PC-3 (cell line): Measurements from ENCODE around the gene MARK2. TPM values are rescaled to one million over a fixed set of nuclear protein-coding genes. Genes with fewer than 3 reads are reported as not detected.

Source experiments
- ATAC-seq: fragments of 200-7000 bp; cut with Tn5 transposase; 2 replicates; pipeline ENCODE4 v1.9.1; 2020; ENCODE audit warnings: mild to moderate bottlenecking, moderate library complexity
- BruUV-seq: library from RNA; stranded (reverse); fragments of 400-500 nt; replicated peaks from 2 replicates; lab custom pipeline; 2021; lab: Mats Ljungman, UMichigan
- CTCF ChIA-PET: fragments of 300-600 bp; sonication (Branson Sonifier 250); formaldehyde crosslinking; loops from one replicate; lab custom pipeline; 2022; ENCODE audit warnings: antibody characterized with exemption; lab: Charles Lee
- POLR2A ChIA-PET: fragments of 300-600 bp; sonication (Branson Sonifier 250); formaldehyde crosslinking; loops from one replicate; lab custom pipeline; 2022; ENCODE audit warnings: antibody characterized with exemption; ENCODE audit not compliant: unreplicated experiment; lab: Charles Lee
- DNase-seq: peaks from one replicate; pipeline ENCODE4 v3.0.0-alpha.2; 2015
- H2AFZ ChIP-seq: fragments of 300-600 bp; sonication (generic); 2 replicates; pipeline ENCODE4 v1.6.0; 2016; ENCODE audit warnings: antibody characterized with exemption, low read length
- H3F3A ChIP-seq: fragments of 300-600 bp; sonication (generic); one replicate; pipeline ENCODE4 v1.6.0; 2017; ENCODE audit warnings: antibody characterized with exemption, low read length, control low read depth, mild to moderate bottlenecking; ENCODE audit not compliant: unreplicated experiment
- H3K27ac ChIP-seq: fragments of 300-600 bp; sonication (generic); 2 replicates; pipeline ENCODE4 v1.5.1; 2016; ENCODE audit warnings: mild to moderate bottlenecking, low read length
- H3K27me3 ChIP-seq: fragments of 300-600 bp; sonication (generic); 2 replicates; pipeline ENCODE4 v1.6.1; 2016; ENCODE audit warnings: low read length, mixed read lengths
- H3K36me3 ChIP-seq: fragments of 300-600 bp; sonication (generic); 2 replicates; pipeline ENCODE4 v1.6.1; 2016; ENCODE audit warnings: low read depth, mixed run types, low read length, mixed read lengths
- H3K4me1 ChIP-seq: fragments of 300-600 bp; sonication (generic); 2 replicates; pipeline ENCODE4 v1.5.1; 2016; ENCODE audit warnings: low read length; ENCODE audit not compliant: insufficient read depth
- H3K4me2 ChIP-seq: fragments of 300-600 bp; sonication (generic); 2 replicates; pipeline ENCODE4 v1.6.0; 2016; ENCODE audit warnings: low read length
- H3K4me3 ChIP-seq: fragments of 300-600 bp; sonication (generic); 2 replicates; pipeline ENCODE4 v1.5.1; 2016; ENCODE audit warnings: mild to moderate bottlenecking, low read length, mixed read lengths
- H3K79me2 ChIP-seq: fragments of 300-600 bp; sonication (generic); 2 replicates; pipeline ENCODE4 v1.6.1; 2017; ENCODE audit warnings: low read length, mixed read lengths
- H3K9ac ChIP-seq: fragments of 300-600 bp; sonication (generic); 2 replicates; pipeline ENCODE4 v1.6.0; 2016; ENCODE audit warnings: mild to moderate bottlenecking, low read length
- H3K9me2 ChIP-seq: fragments of 300-600 bp; sonication (generic); replicated peaks from 2 replicates; pipeline ENCODE4 v1.6.1; 2016; ENCODE audit warnings: mixed run types, low read length, mixed read lengths
- H3K9me3 ChIP-seq: fragments of 300-600 bp; sonication (generic); 2 replicates; pipeline ENCODE4 v1.6.1; 2016; ENCODE audit warnings: low read length, mixed read lengths
- H4K20me1 ChIP-seq: fragments of 300-600 bp; sonication (generic); 2 replicates; pipeline ENCODE4 v1.6.1; 2016; ENCODE audit warnings: low read length, mixed read lengths
- CTCF ChIP-seq: fragments of 300-600 bp; sonication (generic); conservative IDR thresholded peaks from 2 replicates; pipeline ENCODE4 v1.5.1; 2017; ENCODE audit warnings: antibody characterized with exemption, low read depth, mild to moderate bottlenecking, low read length
- EZH2 ChIP-seq: fragments of 300-600 bp; sonication (generic); IDR thresholded peaks from one replicate; pipeline ENCODE4 v1.6.1; 2017; ENCODE audit warnings: antibody characterized with exemption, mild to moderate bottlenecking, low read length; ENCODE audit not compliant: unreplicated experiment
- EZH2phosphoT487 ChIP-seq: fragments of 300-600 bp; sonication (generic); IDR thresholded peaks from 2 replicates; pipeline ENCODE4 v1.6.1; 2018; ENCODE audit warnings: mild to moderate bottlenecking, antibody characterized with exemption, low read length, borderline replicate concordance
- intact Hi-C: fragments of 100-400 bp; cut with micrococcal nuclease; formaldehyde crosslinking; loops from 2 replicates; pipeline ENCODE4 v1.9.0; 2023
- total RNA-seq: library from RNA; depleted of rRNA; stranded (reverse); fragments of >200 nt; gene quantifications from 2 replicates; pipeline ENCODE4 v1.2.3, GENCODE V29; 2014

MARK2 gene
- total RNA-seq, 1 experiment from 2014 or later: 60.1 TPM

- H2AFZ ChIP-seq: no peak overlapping the region
- DNase-seq (no peak), ATAC-seq (no peak)
- ChIA-PET CTCF (no interaction called here), POLR2A (no interaction called here)
- BruUV-seq: no TSS peak
- no peaks in the 10 kb centered on the region for H4K20me1 ChIP-seq
- no peak overlapping the region for H3K27ac ChIP-seq
- no peaks in the 10 kb centered on the region for H3K27me3 ChIP-seq
- no peak overlapping the region for H3K4me3 ChIP-seq
- H3K9me3 ChIP-seq: no peaks in the 10 kb centered on the region
- no peak overlapping the region for H3K9ac ChIP-seq
- H3K79me2 ChIP-seq: no peaks in the 10 kb centered on the region
- H3K4me2 ChIP-seq: no peak overlapping the region
- intact Hi-C loops: no loop called here
- H3K9me2 ChIP-seq: no peaks in the 10 kb centered on the region
- H3K4me1 ChIP-seq: peaks cover 8% of the 10 kb centered on the region
- TF ChIP-seq EZH2phosphoT487: no peak
- no peak for TF ChIP-seq CTCF
- TF ChIP-seq EZH2: no peak
- no peaks in the 10 kb centered on the region for H3F3A ChIP-seq
- H3K36me3 ChIP-seq: no peaks in the 10 kb centered on the region
These were observed 5.9 kb upstream of the MARK2 start for GRCh38 chr11:63833048-63833447.

GRCh38 chr11:63834535-63835157, 4.3 kb upstream of the MARK2 start:
- CTCF ChIA-PET: interaction anchor here (1.0 kb wide), 1 partner anchor 111 kb away, joined by 4 read pairs; no protein-coding TSS in a partner anchor
- no TSS peak for BruUV-seq
- POLR2A ChIA-PET: interaction anchor here (0.6 kb wide), 1 partner anchor 128 kb away, joined by 3 read pairs; no protein-coding TSS in a partner anchor

GRCh38 chr11:63835158-63835545, 3.8 kb upstream of the MARK2 start:
- intact Hi-C loops: loop anchor here (5.0 kb wide), 1 partner anchor 317 kb away; no protein-coding TSS in a partner anchor
- Histone ChIP-seq H3K9me2 (no peaks in the 10 kb centered on the region), H4K20me1 (peaks cover 8% of the 10 kb centered on the region), H3K27ac (no peak overlapping the region), H3K4me1 (peaks cover 12% of the 10 kb centered on the region), H2AFZ (no peak overlapping the region), H3K9ac (no peak overlapping the region), H3K4me3 (no peak overlapping the region), H3K36me3 (no peaks in the 10 kb centered on the region), H3K9me3 (no peaks in the 10 kb centered on the region), H3K27me3 (no peaks in the 10 kb centered on the region), H3K4me2 (no peak overlapping the region), H3K79me2 (peaks cover 10% of the 10 kb centered on the region), H3F3A (no peaks in the 10 kb centered on the region)
- CTCF ChIA-PET: interaction anchor here (1.0 kb wide), 1 partner anchor 111 kb away, joined by 4 read pairs; no protein-coding TSS in a partner anchor
- TF ChIP-seq EZH2 (no peak), EZH2phosphoT487 (no peak), CTCF (no peak)
- POLR2A ChIA-PET: interaction anchor here (0.6 kb wide), 1 partner anchor 127 kb away, joined by 3 read pairs; no protein-coding TSS in a partner anchor
- DNase-seq: no peak
- no peak for ATAC-seq
- BruUV-seq: no TSS peak

More at GRCh38 chr11:63834535-63835157, 4.3 kb upstream of the MARK2 start:
- no peaks in the 10 kb centered on the region for H3K9me3 ChIP-seq
- intact Hi-C loops: loop anchor here (5.0 kb wide), 1 partner anchor 318 kb away; no protein-coding TSS in a partner anchor
- H3K27ac ChIP-seq: no peak overlapping the region
- H3K27me3 ChIP-seq: no peaks in the 10 kb centered on the region
- H3K4me2 ChIP-seq: no peak overlapping the region
- 0 out of 2 replicates have a peak, but pooled peaks cover 3% of the 10 kb centered on the region for H4K20me1 ChIP-seq
- H2AFZ ChIP-seq: no peak overlapping the region
- no peaks in the 10 kb centered on the region for H3K36me3 ChIP-seq
- H3K4me1 ChIP-seq: peaks cover 12% of the 10 kb centered on the region
- no peaks in the 10 kb centered on the region for H3K9me2 ChIP-seq
- no peaks in the 10 kb centered on the region for H3F3A ChIP-seq
- no peak for DNase-seq
- peaks cover 5% of the 10 kb centered on the region for H3K79me2 ChIP-seq
- no peak overlapping the region for H3K4me3 ChIP-seq
- no peak overlapping the region for H3K9ac ChIP-seq
- no peak for TF ChIP-seq EZH2phosphoT487
- TF ChIP-seq EZH2: no peak
- ATAC-seq: no peak
